K562 (cell line): ENCODE data around the gene MATCAP1. TPM values are rescaled to one million over a fixed set of nuclear protein-coding genes. Genes with fewer than 3 reads are reported as not detected.

ENCODE experiments used
- BRF1 ChIP-seq: IDR thresholded peaks from 3 replicates; pipeline ENCODE4 v1.6.1; 2011; ENCODE audit warnings: borderline replicate concordance, mild to moderate bottlenecking; ENCODE audit not compliant: insufficient read length; ENCODE audit errors: extremely low read depth
- CBX2 ChIP-seq: fragments of 200-600 bp; sonication (generic); IDR thresholded peaks from one replicate; pipeline ENCODE4 v1.6.1; 2012; ENCODE audit warnings: mild to moderate bottlenecking, low read length, inconsistent platforms; ENCODE audit not compliant: insufficient read depth, poor library complexity, severe bottlenecking
- CCAR2 ChIP-seq: fragments of 200-400 bp; formaldehyde crosslinking; IDR thresholded peaks from 2 replicates; pipeline ENCODE4 v1.6.1; 2017; ENCODE audit warnings: mild to moderate bottlenecking, low read depth, low read length
- HDAC2 ChIP-seq: fragments of 450-650 bp; IDR thresholded peaks from 2 replicates; pipeline ENCODE4 v1.6.1; 2016; ENCODE audit warnings: mild to moderate bottlenecking
- HNRNPK ChIP-seq: fragments of 200-400 bp; formaldehyde crosslinking; IDR thresholded peaks from one replicate; pipeline ENCODE4 v1.6.1; 2018; ENCODE audit warnings: mild to moderate bottlenecking, low read depth, low read length; ENCODE audit not compliant: poor library complexity, severe bottlenecking
- NR2C2 ChIP-seq, 2 experiments: fragments of 200-800 bp in 1 of 2; sonication (Bioruptor generic) in 1 of 2; sonication (generic) in 1 of 2; formaldehyde crosslinking in 1 of 2; IDR thresholded peaks; 2 replicates each; pipeline versions ENCODE4 v1.6.1 to v1.8.0; 2016 to 2022; ENCODE audit warnings: mild to moderate bottlenecking in 1 of 2, missing compliant biosample characterization in 1 of 2, missing genetic modification characterization in 1 of 2, missing genetic modification reagents in 1 of 2
- SOX6 ChIP-seq: fragments of 450-650 bp; IDR thresholded peaks from 2 replicates; pipeline ENCODE4 v1.6.1; 2014; ENCODE audit warnings: mild to moderate bottlenecking
- TARDBP ChIP-seq: fragments of 450-650 bp; IDR thresholded peaks from 2 replicates; pipeline ENCODE4 v1.6.1; 2016
- TCF7L2 ChIP-seq: fragments of 150-350 bp; IDR thresholded peaks from 2 replicates; pipeline ENCODE4 v1.6.1; 2016; ENCODE audit warnings: low read depth, mild to moderate bottlenecking, low read length, moderate library complexity
- polyA plus RNA-seq, 8 experiments: library from polyadenylated mRNA; depleted of rRNA in 4 of 8; stranded (reverse) in 5 of 8; unstranded in 3 of 8; fragments of >200 nt; fragmentation: Nextera tagmentation in 2 of 8; fragmentation: Illumina TruSeq in 1 of 8; extraction: Ambion mirVana in 2 of 8; extraction: Trizol in 1 of 8; gene quantifications; 2 replicates each; pipeline versions ENCODE4 v1.2.1 to v1.2.3, GENCODE V29; 2011 to 2014; ENCODE audit warnings: inconsistent platforms in 1 of 8, missing spikeins in 1 of 8
- total RNA-seq, 7 experiments: library from RNA; depleted of rRNA in 6 of 7; stranded (reverse); fragments of >200 nt in 6 of 7; fragmentation: Illumina TruSeq in 2 of 7; extraction: Trizol in 2 of 7; gene quantifications; 2 replicates each; pipeline versions ENCODE4 v1.2.1 to v1.2.3, GENCODE V29; 2011 to 2021; ENCODE audit warnings: low replicate concordance in 1 of 7
- TF ChIP-seq, protein P1 (sequence below): sonication (generic); formaldehyde crosslinking; IDR thresholded peaks from 2 replicates; pipeline ENCODE4 v1.8.0; 2023; ENCODE audit warnings: mild to moderate bottlenecking, missing genetic modification reagents
- TF ChIP-seq, protein P2 (sequence below), 2 experiments: fragments of 450-650 bp; formaldehyde crosslinking in 1 of 2; IDR thresholded peaks; 2 replicates each; pipeline versions ENCODE4 v1.4.0 to v1.6.1; 2014 to 2020; ENCODE audit warnings: mild to moderate bottlenecking in 2 of 2, borderline replicate concordance in 1 of 2, low read depth in 1 of 2
- TF ChIP-seq, protein P3 (sequence below): fragments of 450-650 bp; IDR thresholded peaks from 2 replicates; pipeline ENCODE4 v1.6.1; 2017; ENCODE audit warnings: antibody characterized with exemption

The MATCAP1 gene
- total and polyA plus RNA-seq, 9 of the 15 experiments (the other 6 are each of a cell fraction or from before 2014, with no cell fraction given), result 3.4 to 20.5 (median 10.3) TPM

DNA sequence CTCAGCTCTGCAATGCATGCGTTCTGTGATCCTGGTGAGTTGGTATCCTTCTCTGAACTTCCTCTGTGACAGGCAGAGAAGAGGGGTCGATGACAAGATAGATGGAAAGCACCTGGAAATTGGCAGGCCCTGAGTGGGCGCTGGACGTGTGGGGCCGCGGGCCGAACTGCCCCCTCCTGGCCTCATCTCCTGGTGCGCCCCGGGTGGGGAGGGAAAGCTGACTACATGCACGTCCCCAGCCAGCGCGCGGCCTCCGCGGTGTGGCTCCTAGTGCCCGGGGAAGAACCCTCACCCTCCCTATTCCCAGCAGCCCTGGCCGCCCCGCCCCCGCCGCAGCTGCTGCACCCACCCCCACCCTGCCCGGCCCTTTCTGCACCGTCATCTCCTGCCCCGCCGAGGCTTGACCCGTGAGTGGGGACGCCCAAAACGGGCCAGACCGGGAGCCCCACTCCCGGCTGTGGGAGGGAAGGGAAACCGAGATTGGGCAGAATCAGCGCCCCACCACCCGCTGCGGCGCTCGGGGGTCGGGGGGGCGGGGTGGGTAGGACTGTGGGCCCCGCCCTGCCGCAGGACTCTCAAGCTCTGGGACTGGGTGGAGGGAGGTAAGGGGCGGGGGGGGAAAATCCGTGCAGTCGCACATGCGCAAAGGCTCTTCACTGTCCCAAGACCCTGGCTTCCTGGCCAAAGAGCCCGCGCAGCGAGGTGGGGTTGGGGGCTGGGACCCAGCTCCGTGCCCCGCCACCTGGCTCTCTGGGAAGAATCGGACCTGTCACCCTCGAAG lies 13.4 kb downstream of the MATCAP1 start, which contains the start of gene NOL3 (continued):
- TF ChIP-seq CBX2 (no peak), TARDBP (no peak), BRF1 (no peak), CCAR2 (no peak), NR2C2 (CRISPR knock-in tag; IDR thresholded peaks at IDR 0.05) (no peak), NR2C2 (tag; IDR thresholded peaks at IDR 0.05) (peak; percentile 67; the same call in 1 of the 2 replicates), HNRNPK (no peak), TCF7L2 (no peak), SOX6 (no peak), HDAC2 (no peak)
- TF ChIP-seq, protein P1, sequence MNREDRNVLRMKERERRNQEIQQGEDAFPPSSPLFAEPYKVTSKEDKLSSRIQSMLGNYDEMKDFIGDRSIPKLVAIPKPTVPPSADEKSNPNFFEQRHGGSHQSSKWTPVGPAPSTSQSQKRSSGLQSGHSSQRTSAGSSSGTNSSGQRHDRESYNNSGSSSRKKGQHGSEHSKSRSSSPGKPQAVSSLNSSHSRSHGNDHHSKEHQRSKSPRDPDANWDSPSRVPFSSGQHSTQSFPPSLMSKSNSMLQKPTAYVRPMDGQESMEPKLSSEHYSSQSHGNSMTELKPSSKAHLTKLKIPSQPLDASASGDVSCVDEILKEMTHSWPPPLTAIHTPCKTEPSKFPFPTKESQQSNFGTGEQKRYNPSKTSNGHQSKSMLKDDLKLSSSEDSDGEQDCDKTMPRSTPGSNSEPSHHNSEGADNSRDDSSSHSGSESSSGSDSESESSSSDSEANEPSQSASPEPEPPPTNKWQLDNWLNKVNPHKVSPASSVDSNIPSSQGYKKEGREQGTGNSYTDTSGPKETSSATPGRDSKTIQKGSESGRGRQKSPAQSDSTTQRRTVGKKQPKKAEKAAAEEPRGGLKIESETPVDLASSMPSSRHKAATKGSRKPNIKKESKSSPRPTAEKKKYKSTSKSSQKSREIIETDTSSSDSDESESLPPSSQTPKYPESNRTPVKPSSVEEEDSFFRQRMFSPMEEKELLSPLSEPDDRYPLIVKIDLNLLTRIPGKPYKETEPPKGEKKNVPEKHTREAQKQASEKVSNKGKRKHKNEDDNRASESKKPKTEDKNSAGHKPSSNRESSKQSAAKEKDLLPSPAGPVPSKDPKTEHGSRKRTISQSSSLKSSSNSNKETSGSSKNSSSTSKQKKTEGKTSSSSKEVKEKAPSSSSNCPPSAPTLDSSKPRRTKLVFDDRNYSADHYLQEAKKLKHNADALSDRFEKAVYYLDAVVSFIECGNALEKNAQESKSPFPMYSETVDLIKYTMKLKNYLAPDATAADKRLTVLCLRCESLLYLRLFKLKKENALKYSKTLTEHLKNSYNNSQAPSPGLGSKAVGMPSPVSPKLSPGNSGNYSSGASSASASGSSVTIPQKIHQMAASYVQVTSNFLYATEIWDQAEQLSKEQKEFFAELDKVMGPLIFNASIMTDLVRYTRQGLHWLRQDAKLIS (CRISPR knock-in tag), result no peak
- TF ChIP-seq, protein P2, sequence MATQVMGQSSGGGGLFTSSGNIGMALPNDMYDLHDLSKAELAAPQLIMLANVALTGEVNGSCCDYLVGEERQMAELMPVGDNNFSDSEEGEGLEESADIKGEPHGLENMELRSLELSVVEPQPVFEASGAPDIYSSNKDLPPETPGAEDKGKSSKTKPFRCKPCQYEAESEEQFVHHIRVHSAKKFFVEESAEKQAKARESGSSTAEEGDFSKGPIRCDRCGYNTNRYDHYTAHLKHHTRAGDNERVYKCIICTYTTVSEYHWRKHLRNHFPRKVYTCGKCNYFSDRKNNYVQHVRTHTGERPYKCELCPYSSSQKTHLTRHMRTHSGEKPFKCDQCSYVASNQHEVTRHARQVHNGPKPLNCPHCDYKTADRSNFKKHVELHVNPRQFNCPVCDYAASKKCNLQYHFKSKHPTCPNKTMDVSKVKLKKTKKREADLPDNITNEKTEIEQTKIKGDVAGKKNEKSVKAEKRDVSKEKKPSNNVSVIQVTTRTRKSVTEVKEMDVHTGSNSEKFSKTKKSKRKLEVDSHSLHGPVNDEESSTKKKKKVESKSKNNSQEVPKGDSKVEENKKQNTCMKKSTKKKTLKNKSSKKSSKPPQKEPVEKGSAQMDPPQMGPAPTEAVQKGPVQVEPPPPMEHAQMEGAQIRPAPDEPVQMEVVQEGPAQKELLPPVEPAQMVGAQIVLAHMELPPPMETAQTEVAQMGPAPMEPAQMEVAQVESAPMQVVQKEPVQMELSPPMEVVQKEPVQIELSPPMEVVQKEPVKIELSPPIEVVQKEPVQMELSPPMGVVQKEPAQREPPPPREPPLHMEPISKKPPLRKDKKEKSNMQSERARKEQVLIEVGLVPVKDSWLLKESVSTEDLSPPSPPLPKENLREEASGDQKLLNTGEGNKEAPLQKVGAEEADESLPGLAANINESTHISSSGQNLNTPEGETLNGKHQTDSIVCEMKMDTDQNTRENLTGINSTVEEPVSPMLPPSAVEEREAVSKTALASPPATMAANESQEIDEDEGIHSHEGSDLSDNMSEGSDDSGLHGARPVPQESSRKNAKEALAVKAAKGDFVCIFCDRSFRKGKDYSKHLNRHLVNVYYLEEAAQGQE (IDR thresholded peaks at IDR 0.05; ENCODE audit: borderline replicate concordance), result no peak; the same call in 1 of the 2 replicates
- TF ChIP-seq, protein P2 (CRISPR knock-in tag; IDR thresholded peaks at IDR 0.05; ENCODE audit: low read depth), result no peak
- TF ChIP-seq, protein P3, sequence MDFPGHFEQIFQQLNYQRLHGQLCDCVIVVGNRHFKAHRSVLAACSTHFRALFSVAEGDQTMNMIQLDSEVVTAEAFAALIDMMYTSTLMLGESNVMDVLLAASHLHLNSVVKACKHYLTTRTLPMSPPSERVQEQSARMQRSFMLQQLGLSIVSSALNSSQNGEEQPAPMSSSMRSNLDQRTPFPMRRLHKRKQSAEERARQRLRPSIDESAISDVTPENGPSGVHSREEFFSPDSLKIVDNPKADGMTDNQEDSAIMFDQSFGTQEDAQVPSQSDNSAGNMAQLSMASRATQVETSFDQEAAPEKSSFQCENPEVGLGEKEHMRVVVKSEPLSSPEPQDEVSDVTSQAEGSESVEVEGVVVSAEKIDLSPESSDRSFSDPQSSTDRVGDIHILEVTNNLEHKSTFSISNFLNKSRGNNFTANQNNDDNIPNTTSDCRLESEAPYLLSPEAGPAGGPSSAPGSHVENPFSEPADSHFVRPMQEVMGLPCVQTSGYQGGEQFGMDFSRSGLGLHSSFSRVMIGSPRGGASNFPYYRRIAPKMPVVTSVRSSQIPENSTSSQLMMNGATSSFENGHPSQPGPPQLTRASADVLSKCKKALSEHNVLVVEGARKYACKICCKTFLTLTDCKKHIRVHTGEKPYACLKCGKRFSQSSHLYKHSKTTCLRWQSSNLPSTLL, result no peak
